DND-41 (cell line): ENCODE data around the gene BMF.

Source experiments
- EZH2 ChIP-seq: IDR thresholded peaks from 3 replicates; pipeline ENCODE4 v1.6.1; 2012; ENCODE audit warnings: borderline replicate concordance, low read depth, mild to moderate bottlenecking, moderate library complexity, low read length, inconsistent platforms; ENCODE audit not compliant: severe bottlenecking
- TF ChIP-seq, protein P1 (sequence below): IDR thresholded peaks from 2 replicates; pipeline ENCODE4 v1.5.1; 2012; ENCODE audit warnings: borderline replicate concordance, low read length, moderate library complexity, mild to moderate bottlenecking; ENCODE audit not compliant: poor library complexity, severe bottlenecking; ENCODE audit errors: extremely low read depth

DNA sequence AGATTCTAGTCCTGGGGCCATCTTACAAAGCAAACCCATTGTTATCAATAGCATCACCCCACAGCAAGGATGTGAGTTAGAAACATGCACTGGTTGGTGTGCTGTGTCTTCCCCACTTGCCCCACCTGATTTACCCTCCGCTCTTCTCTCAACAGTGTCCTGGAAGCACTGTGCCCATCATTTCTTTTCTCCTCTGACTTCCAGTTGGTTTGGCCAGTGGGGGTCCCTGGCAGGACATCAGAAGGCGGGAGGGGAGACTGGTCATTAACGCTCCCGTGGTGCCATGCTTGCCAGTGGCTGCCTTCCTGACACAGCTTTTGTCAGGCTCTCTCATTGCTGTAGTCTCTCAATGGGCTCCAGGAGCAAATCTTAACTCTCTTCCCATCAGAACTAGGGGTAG, 40.7 kb upstream of the BMF start:
- TF ChIP-seq, protein P1, sequence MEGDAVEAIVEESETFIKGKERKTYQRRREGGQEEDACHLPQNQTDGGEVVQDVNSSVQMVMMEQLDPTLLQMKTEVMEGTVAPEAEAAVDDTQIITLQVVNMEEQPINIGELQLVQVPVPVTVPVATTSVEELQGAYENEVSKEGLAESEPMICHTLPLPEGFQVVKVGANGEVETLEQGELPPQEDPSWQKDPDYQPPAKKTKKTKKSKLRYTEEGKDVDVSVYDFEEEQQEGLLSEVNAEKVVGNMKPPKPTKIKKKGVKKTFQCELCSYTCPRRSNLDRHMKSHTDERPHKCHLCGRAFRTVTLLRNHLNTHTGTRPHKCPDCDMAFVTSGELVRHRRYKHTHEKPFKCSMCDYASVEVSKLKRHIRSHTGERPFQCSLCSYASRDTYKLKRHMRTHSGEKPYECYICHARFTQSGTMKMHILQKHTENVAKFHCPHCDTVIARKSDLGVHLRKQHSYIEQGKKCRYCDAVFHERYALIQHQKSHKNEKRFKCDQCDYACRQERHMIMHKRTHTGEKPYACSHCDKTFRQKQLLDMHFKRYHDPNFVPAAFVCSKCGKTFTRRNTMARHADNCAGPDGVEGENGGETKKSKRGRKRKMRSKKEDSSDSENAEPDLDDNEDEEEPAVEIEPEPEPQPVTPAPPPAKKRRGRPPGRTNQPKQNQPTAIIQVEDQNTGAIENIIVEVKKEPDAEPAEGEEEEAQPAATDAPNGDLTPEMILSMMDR: no peak
- no peak for TF ChIP-seq EZH2
